GM23338 (cell line): ENCODE measurements around the gene SLC25A30. TPM values are rescaled to one million over a fixed set of nuclear protein-coding genes. Genes with fewer than 3 reads are reported as not detected.

Experiments used
- ATAC-seq: fragments of 200-7000 bp; cut with Tn5 transposase; 3 replicates; pipeline ENCODE4 v1.9.1; 2020
- DNase-seq: peaks from one replicate; pipeline ENCODE4 v3.0.0-alpha.2; 2015; ENCODE audit warnings: low spot score
- H2AFZ ChIP-seq: fragments of 200-600 bp; sonication (generic); 2 replicates; pipeline ENCODE4 v1.8.0; 2016; ENCODE audit warnings: antibody characterized with exemption, mild to moderate bottlenecking, moderate library complexity
- H3F3A ChIP-seq: fragments of 200-600 bp; sonication (generic); replicated peaks from 2 replicates; pipeline ENCODE4 v1.8.0; 2017; ENCODE audit warnings: antibody characterized with exemption, mixed run types, low read depth
- H3K27ac ChIP-seq: fragments of 200-600 bp; sonication (generic); 2 replicates; pipeline ENCODE4 v1.6.1; 2016; ENCODE audit warnings: low read depth
- H3K27me3 ChIP-seq: fragments of 200-600 bp; sonication (generic); 2 replicates; pipeline ENCODE4 v1.8.0; 2016; ENCODE audit warnings: mild to moderate bottlenecking, mixed run types, moderate library complexity; ENCODE audit not compliant: insufficient read depth
- H3K36me3 ChIP-seq: fragments of 200-600 bp; sonication (generic); 2 replicates; pipeline ENCODE4 v1.8.0; 2016; ENCODE audit warnings: mild to moderate bottlenecking; ENCODE audit not compliant: insufficient read depth
- H3K4me1 ChIP-seq: fragments of 200-600 bp; sonication (generic); 2 replicates; pipeline ENCODE4 v1.8.0; 2016; ENCODE audit warnings: mild to moderate bottlenecking, moderate library complexity; ENCODE audit not compliant: insufficient read depth
- H3K4me2 ChIP-seq: fragments of 200-600 bp; sonication (generic); 2 replicates; pipeline ENCODE4 v1.7.1; 2017; ENCODE audit warnings: mixed run types
- H3K4me3 ChIP-seq: fragments of 200-600 bp; sonication (generic); 2 replicates; pipeline ENCODE4 v1.6.1; 2016; ENCODE audit warnings: mixed run types
- H3K79me2 ChIP-seq: fragments of 200-600 bp; sonication (generic); replicated peaks from 2 replicates; pipeline ENCODE4 v1.8.0; 2017; ENCODE audit warnings: mild to moderate bottlenecking; ENCODE audit not compliant: insufficient read depth
- H3K9me2 ChIP-seq: fragments of 200-600 bp; sonication (generic); 2 replicates; pipeline ENCODE4 v1.8.0; 2017; ENCODE audit not compliant: insufficient read depth
- H4K20me1 ChIP-seq: fragments of 200-600 bp; sonication (generic); replicated peaks from 2 replicates; pipeline ENCODE4 v1.8.0; 2017; ENCODE audit warnings: mild to moderate bottlenecking; ENCODE audit not compliant: insufficient read depth
- H3K27ac Mint-ChIP-seq: 2 replicates; pipeline ENCODE4 v1.8.0; 2020; ENCODE audit warnings: inconsistent platforms, mild to moderate bottlenecking, moderate library complexity, mixed read lengths
- H3K27me3 Mint-ChIP-seq: 3 replicates; pipeline ENCODE4 v1.8.0; 2022; ENCODE audit warnings: low read depth, mild to moderate bottlenecking, moderate library complexity, mixed read lengths, inconsistent platforms; ENCODE audit not compliant: insufficient read depth, poor library complexity
- H3K36me3 Mint-ChIP-seq: 3 replicates; pipeline ENCODE4 v1.8.0; 2021; ENCODE audit warnings: low read depth, mild to moderate bottlenecking, inconsistent platforms, moderate library complexity, mixed read lengths
- H3K4me1 Mint-ChIP-seq: 3 replicates; pipeline ENCODE4 v1.8.0; 2020; ENCODE audit warnings: mild to moderate bottlenecking, inconsistent platforms, mixed read lengths
- H3K4me3 Mint-ChIP-seq: 3 replicates; pipeline ENCODE4 v1.8.0; 2021; ENCODE audit warnings: moderate library complexity, mild to moderate bottlenecking, inconsistent platforms, mixed read lengths
- H3K9me3 Mint-ChIP-seq: 3 replicates; pipeline ENCODE4 v1.8.0; 2020; ENCODE audit warnings: moderate library complexity, mild to moderate bottlenecking, inconsistent platforms, mixed read lengths
- CTCF ChIP-seq, 2 experiments: fragments of 200-600 bp in 1 of 2; sonication (generic) in 1 of 2; conservative IDR thresholded peaks; 2 replicates each; pipeline versions ENCODE4 v1.5.1 to v1.6.1; 2016 to 2017; ENCODE audit warnings: antibody characterized with exemption in 2 of 2, low read depth in 2 of 2, mild to moderate bottlenecking in 2 of 2, moderate library complexity in 1 of 2
- ETS1 ChIP-seq: IDR thresholded peaks from 2 replicates; pipeline ENCODE4 v1.6.1; 2016; ENCODE audit warnings: antibody characterized with exemption
- EZH2 ChIP-seq: fragments of 200-600 bp; sonication (generic); IDR thresholded peaks from one replicate; pipeline ENCODE4 v1.8.0; 2017; ENCODE audit warnings: antibody characterized with exemption, mild to moderate bottlenecking, low read depth; ENCODE audit not compliant: unreplicated experiment
- EZH2phosphoT487 ChIP-seq: fragments of 200-600 bp; sonication (generic); IDR thresholded peaks from one replicate; pipeline ENCODE4 v1.8.1; 2018; ENCODE audit warnings: antibody characterized with exemption; ENCODE audit not compliant: unreplicated experiment
- JUNB ChIP-seq: IDR thresholded peaks from one replicate; pipeline ENCODE4 v1.6.1; 2016; ENCODE audit warnings: antibody characterized with exemption; ENCODE audit not compliant: unreplicated experiment
- POLR2AphosphoS5 ChIP-seq: IDR thresholded peaks from 2 replicates; pipeline ENCODE4 v1.6.1; 2016; ENCODE audit warnings: antibody characterized with exemption, low read depth
- STAT1 ChIP-seq: IDR thresholded peaks from one replicate; pipeline ENCODE4 v1.6.1; 2016; ENCODE audit warnings: antibody characterized with exemption; ENCODE audit not compliant: unreplicated experiment
- ZNF114 ChIP-seq: fragments of 250-450 bp; sonication (Bioruptor Pico); IDR thresholded peaks from 2 replicates; pipeline ENCODE4 v1.5.0; 2020; ENCODE audit warnings: mild to moderate bottlenecking, moderate library complexity
- ZNF331 ChIP-seq: fragments of 250-450 bp; sonication (Bioruptor Pico); IDR thresholded peaks from 2 replicates; pipeline ENCODE4 v1.5.0; 2020; ENCODE audit warnings: low read depth, mild to moderate bottlenecking, moderate library complexity
- ZNF462 ChIP-seq: fragments of 250-450 bp; sonication (Bioruptor Pico); IDR thresholded peaks from 2 replicates; pipeline ENCODE4 v1.5.0; 2020; ENCODE audit warnings: mild to moderate bottlenecking, moderate library complexity
- polyA plus RNA-seq: library from polyadenylated mRNA; unstranded; fragments of >200 nt; fragmentation: Nextera tagmentation; extraction: Ambion mirVana; gene quantifications from 2 replicates; pipeline ENCODE4 v1.2.1, GENCODE V29; 2016
- total RNA-seq: library from RNA; depleted of rRNA; stranded (reverse); fragments of >200 nt; shearing (Covaris generic); gene quantifications from 2 replicates; pipeline ENCODE4 v1.2.3, GENCODE V29; 2014

Gene SLC25A30
- total and polyA plus RNA-seq, 2 experiments from 2014 or later, result 2.0 to 7.5 TPM

GRCh38 chr13:45464141-45464686, 46.0 kb upstream of the SLC25A30 start (continued):
- no peak for TF ChIP-seq ZNF462 (CRISPR knock-in tag)
- no peak for TF ChIP-seq ZNF331 (CRISPR knock-in tag)
- TF ChIP-seq CTCF (conservative IDR thresholded peaks at IDR 0.05; ENCODE audit: low read depth in 2 of 2), result no peak; a peak in 2 of 4 replicates
- TF ChIP-seq EZH2phosphoT487, result no peak

GRCh38 chr13:45456196-45456972, 38.2 kb upstream of the SLC25A30 start:
- H3K4me2 ChIP-seq, result no peak overlapping the region
- H3K9me2 ChIP-seq, result peaks cover 4% of the 10 kb centered on the region; the same call in 1 of the 2 replicates
- H3K4me1 ChIP-seq, result no peaks in the 10 kb centered on the region
- H2AFZ ChIP-seq, result no peak overlapping the region
- no peak for ATAC-seq
- Mint-ChIP-seq H3K4me1 (no peaks in the 10 kb centered on the region), H3K4me3 (no peak overlapping the region), H3K27ac (no peak overlapping the region), H3K27me3 (peaks cover 6% of the 10 kb centered on the region), H3K9me3 (peaks cover 12% of the 10 kb centered on the region; the same call in 2 of the 3 replicates), H3K36me3 (no peaks in the 10 kb centered on the region; the same call in 2 of the 3 replicates)
- H4K20me1 ChIP-seq, result no peaks in the 10 kb centered on the region; the same call in 1 of the 2 replicates
- no peak for DNase-seq
- no peaks in the 10 kb centered on the region; the same call in 1 of the 2 replicates for H3K27me3 ChIP-seq
- no peak overlapping the region for H3K4me3 ChIP-seq
- H3F3A ChIP-seq, result no peaks in the 10 kb centered on the region
- no peaks in the 10 kb centered on the region; the same call in 1 of the 2 replicates for H3K36me3 ChIP-seq
- no peak overlapping the region for H3K27ac ChIP-seq
- H3K79me2 ChIP-seq, result no peaks in the 10 kb centered on the region
- no peak for TF ChIP-seq ETS1
- no peak for TF ChIP-seq CTCF (conservative IDR thresholded peaks at IDR 0.05; ENCODE audit: low read depth in 2 of 2)
- no peak for TF ChIP-seq ZNF331 (CRISPR knock-in tag)
- no peak for TF ChIP-seq EZH2phosphoT487
- TF ChIP-seq POLR2AphosphoS5, result no peak
- no peak for TF ChIP-seq JUNB
- TF ChIP-seq STAT1, result no peak
- TF ChIP-seq EZH2, result no peak
- TF ChIP-seq ZNF114 (CRISPR knock-in tag), result no peak
